A673 (cell line): ENCODE measurements around the gene FAM9C. TPM values are rescaled to one million over a fixed set of nuclear protein-coding genes. Genes with fewer than 3 reads are reported as not detected.
"Not testable (repeated sequence)": the region's sequence is repeated elsewhere in the genome, so short reads cannot be mapped to it uniquely, and the experiment has no call there.

Experiments used
- BruUV-seq: library from RNA; stranded (reverse); fragments of 400-500 nt; replicated peaks from 2 replicates; lab custom pipeline; 2021; lab: Mats Ljungman, UMichigan
- CTCF ChIA-PET: fragments of 300-600 bp; sonication (Branson Sonifier 250); formaldehyde crosslinking; loops from one replicate; lab custom pipeline; 2022; ENCODE audit warnings: antibody characterized with exemption; lab: Charles Lee
- POLR2A ChIA-PET: fragments of 300-600 bp; sonication (Branson Sonifier 250); formaldehyde crosslinking; loops from one replicate; lab custom pipeline; 2022; ENCODE audit warnings: antibody characterized with exemption; ENCODE audit not compliant: low non-redundant PET; lab: Charles Lee
- DNase-seq: peaks from one replicate; pipeline ENCODE4 v3.0.0-alpha.2; 2015; ENCODE audit warnings: low spot score
- H3K27ac ChIP-seq: fragments of 200-600 bp; sonication (generic); 2 replicates; pipeline ENCODE4 v1.5.1; 2016; ENCODE audit warnings: mixed run types, low read depth, mild to moderate bottlenecking, mixed read lengths, antibody characterized with exemption, low read length; ENCODE audit not compliant: poor library complexity, severe bottlenecking
- H3K27me3 ChIP-seq: fragments of 200-600 bp; sonication (generic); replicated peaks from 2 replicates; pipeline ENCODE4 v1.6.1; 2017; ENCODE audit warnings: mixed run types, low read depth, mild to moderate bottlenecking, mixed read lengths, antibody characterized with exemption, low read length; ENCODE audit not compliant: insufficient read depth, poor library complexity
- H3K36me3 ChIP-seq: fragments of 200-600 bp; sonication (generic); 2 replicates; pipeline ENCODE4 v1.6.1; 2016; ENCODE audit warnings: mixed run types, mild to moderate bottlenecking, mixed read lengths, antibody characterized with exemption, low read length; ENCODE audit not compliant: insufficient read depth, poor library complexity, severe bottlenecking
- H3K4me1 ChIP-seq: fragments of 200-600 bp; sonication (generic); 2 replicates; pipeline ENCODE4 v1.6.1; 2017; ENCODE audit warnings: mixed run types, mild to moderate bottlenecking, mixed read lengths, antibody characterized with exemption, low read length; ENCODE audit not compliant: insufficient read depth, poor library complexity, severe bottlenecking
- H3K4me3 ChIP-seq: fragments of 200-600 bp; sonication (generic); 2 replicates; pipeline ENCODE4 v1.5.1; 2016; ENCODE audit warnings: low read depth, mixed run types, mild to moderate bottlenecking, mixed read lengths, low read length; ENCODE audit not compliant: poor library complexity, severe bottlenecking
- H3K9me3 ChIP-seq: fragments of 200-600 bp; sonication (generic); 2 replicates; pipeline ENCODE4 v1.6.1; 2016; ENCODE audit warnings: mixed run types, low read depth, mild to moderate bottlenecking, mixed read lengths, antibody characterized with exemption, low read length; ENCODE audit not compliant: poor library complexity, severe bottlenecking
- EZH2 ChIP-seq: fragments of 200-600 bp; sonication (generic); IDR thresholded peaks from 2 replicates; pipeline ENCODE4 v1.6.1; 2017; ENCODE audit warnings: borderline replicate concordance, low read depth, mild to moderate bottlenecking, mixed read lengths, antibody characterized with exemption, low read length; ENCODE audit not compliant: poor library complexity, severe bottlenecking
- intact Hi-C: fragments of 100-400 bp; cut with micrococcal nuclease; formaldehyde crosslinking; loops from one replicate; pipeline ENCODE4 v1.10.0; 2022; ENCODE audit not compliant: unreplicated experiment
- total RNA-seq: library from RNA; stranded (reverse); gene quantifications from 2 replicates; pipeline ENCODE4 v1.2.3, GENCODE V29; 2021
- TF ChIP-seq, protein P1 (sequence below): fragments of 300-800, 200-600 bp; sonication (generic); conservative IDR thresholded peaks from 2 replicates; pipeline ENCODE4 v1.5.1; 2017; ENCODE audit warnings: low read depth, mild to moderate bottlenecking, antibody characterized with exemption, low read length, moderate library complexity, mixed read lengths

Gene FAM9C
- total RNA-seq, 1 experiment from 2014 or later: not detected

DNA sequence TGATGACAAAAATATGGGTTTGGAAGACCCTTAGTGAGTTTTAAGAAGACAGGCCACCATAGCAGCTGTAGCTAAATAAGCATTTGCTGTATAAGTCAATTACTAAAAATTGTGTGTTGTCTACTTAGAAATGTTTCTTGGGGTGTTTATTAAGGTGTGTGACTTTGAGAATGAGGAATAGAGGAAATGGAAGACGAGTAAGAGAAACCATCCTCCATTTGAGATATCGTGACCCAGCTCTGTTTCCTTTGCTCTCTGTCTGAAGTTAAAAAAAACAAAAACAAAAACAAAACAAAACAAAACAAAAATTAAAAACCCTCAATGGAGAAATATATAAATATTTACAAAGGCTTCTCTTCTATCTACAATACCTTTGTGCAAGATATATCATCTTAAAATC is 41.7 kb upstream of the FAM9C start:
- intact Hi-C loops: no loop called here
- Histone ChIP-seq H3K27ac (no peak overlapping the region), H3K4me3 (no peak overlapping the region), H3K9me3 (no peaks in the 10 kb centered on the region), H3K36me3 (no peaks in the 10 kb centered on the region), H3K4me1 (no peaks in the 10 kb centered on the region), H3K27me3 (no peaks in the 10 kb centered on the region)
- DNase-seq: no peak
- ChIA-PET CTCF (no interaction called here), POLR2A (no interaction called here)
- BruUV-seq: no TSS peak
- TF ChIP-seq, protein P1, sequence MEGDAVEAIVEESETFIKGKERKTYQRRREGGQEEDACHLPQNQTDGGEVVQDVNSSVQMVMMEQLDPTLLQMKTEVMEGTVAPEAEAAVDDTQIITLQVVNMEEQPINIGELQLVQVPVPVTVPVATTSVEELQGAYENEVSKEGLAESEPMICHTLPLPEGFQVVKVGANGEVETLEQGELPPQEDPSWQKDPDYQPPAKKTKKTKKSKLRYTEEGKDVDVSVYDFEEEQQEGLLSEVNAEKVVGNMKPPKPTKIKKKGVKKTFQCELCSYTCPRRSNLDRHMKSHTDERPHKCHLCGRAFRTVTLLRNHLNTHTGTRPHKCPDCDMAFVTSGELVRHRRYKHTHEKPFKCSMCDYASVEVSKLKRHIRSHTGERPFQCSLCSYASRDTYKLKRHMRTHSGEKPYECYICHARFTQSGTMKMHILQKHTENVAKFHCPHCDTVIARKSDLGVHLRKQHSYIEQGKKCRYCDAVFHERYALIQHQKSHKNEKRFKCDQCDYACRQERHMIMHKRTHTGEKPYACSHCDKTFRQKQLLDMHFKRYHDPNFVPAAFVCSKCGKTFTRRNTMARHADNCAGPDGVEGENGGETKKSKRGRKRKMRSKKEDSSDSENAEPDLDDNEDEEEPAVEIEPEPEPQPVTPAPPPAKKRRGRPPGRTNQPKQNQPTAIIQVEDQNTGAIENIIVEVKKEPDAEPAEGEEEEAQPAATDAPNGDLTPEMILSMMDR: no peak
- no peak for TF ChIP-seq EZH2

DNA sequence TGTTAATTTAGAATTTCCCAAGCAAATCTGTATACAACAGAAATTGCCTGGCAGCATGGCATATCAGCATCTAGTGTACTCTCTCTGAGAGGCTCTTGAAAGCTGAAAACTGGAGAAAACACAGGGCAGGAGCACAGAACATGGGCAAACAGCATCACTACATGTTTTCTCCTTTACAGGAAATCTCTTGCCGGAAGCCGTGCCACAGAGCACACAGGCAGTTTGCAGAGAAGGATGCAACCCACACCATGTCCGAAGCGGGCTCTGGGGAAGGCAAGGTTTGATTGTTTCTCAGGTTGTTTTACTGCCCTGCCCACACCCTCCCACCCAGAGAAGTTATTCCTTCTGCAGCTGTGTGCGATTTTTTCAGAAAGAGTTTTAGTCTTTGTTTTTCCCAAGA is 41.1 kb upstream of the FAM9C start:
- Histone ChIP-seq H3K9me3 (no peaks in the 10 kb centered on the region), H3K36me3 (no peaks in the 10 kb centered on the region), H3K27me3 (no peaks in the 10 kb centered on the region), H3K4me1 (no peaks in the 10 kb centered on the region), H3K27ac (no peak overlapping the region), H3K4me3 (no peak overlapping the region)
- ChIA-PET POLR2A (no interaction called here), CTCF (no interaction called here)
- DNase-seq: no peak
- TF ChIP-seq, protein P1: no peak
- no peak for TF ChIP-seq EZH2
- no TSS peak for BruUV-seq
- intact Hi-C loops: no loop called here

DNA sequence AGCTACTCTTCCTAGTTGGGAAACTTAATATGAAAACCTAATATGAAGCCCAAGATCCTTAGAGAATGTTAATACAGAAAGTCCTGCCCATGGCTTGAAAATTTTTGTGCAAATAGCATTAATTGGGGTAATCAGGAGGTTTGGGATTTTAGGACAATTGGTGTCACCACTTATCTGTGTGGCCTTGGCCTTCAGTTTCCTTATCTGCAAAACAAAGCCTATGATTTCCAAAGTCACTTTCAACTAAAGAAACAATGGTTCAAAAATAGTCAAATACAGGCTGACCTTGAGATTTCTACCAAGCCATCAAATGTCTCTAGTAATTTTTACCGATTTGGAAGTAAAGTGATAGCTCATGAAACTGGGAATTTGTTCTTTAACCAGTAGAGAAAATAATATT is 40.2 kb upstream of the FAM9C start:
- H3K27ac ChIP-seq: no peak overlapping the region
- no peaks in the 10 kb centered on the region for H3K9me3 ChIP-seq
- intact Hi-C loops: no loop called here
- TF ChIP-seq, protein P1: no peak
- TF ChIP-seq EZH2: no peak
- H3K4me1 ChIP-seq: no peaks in the 10 kb centered on the region
- no peak for DNase-seq
- ChIA-PET CTCF (no interaction called here), POLR2A (no interaction called here)
- H3K4me3 ChIP-seq: no peak overlapping the region
- no peaks in the 10 kb centered on the region for H3K27me3 ChIP-seq
- BruUV-seq: no TSS peak
- no peaks in the 10 kb centered on the region for H3K36me3 ChIP-seq

DNA sequence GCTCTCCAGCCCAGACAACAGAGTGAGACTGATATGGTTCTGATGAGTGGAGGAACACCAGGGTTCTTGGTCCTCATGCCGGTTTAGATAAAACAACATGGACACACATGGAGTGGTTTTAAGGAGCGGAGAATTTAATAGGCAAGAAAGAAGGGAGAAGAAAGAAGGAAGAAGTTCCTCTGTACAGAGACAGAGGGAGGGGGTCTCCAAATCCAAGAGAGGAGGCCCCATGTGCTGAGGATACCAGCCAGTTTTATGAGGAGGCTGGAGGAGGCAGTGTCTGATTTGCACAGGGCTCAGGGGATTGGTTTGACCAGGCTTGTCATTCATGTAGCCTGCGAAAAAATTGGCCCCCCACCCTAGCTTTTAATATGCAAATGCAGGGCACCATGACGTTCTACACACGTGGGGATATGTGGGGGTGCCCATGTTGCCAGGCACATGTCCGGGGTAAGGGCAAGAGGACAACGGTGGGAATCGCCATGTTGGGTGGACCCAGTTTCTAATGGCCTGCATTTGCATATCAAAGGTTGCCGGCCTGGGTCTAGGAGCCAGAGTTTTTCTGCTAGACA is 39.4 kb upstream of the FAM9C start:
- H3K27me3 ChIP-seq, CTCF ChIA-PET, POLR2A ChIA-PET, BruUV-seq, H3K4me3 ChIP-seq, intact Hi-C loops, H3K27ac ChIP-seq, H3K36me3 ChIP-seq, DNase-seq, H3K4me1 ChIP-seq, H3K9me3 ChIP-seq: not testable (repeated sequence)
